ENCODE results near the gene CLTCL1. TPM values are rescaled to one million over a fixed set of nuclear protein-coding genes. Genes with fewer than 3 reads are reported as not detected.

Gene CLTCL1
- total and polyA plus RNA-seq, 2 experiments from 2014 or later = 6.6 to 15.1 TPM

DNA sequence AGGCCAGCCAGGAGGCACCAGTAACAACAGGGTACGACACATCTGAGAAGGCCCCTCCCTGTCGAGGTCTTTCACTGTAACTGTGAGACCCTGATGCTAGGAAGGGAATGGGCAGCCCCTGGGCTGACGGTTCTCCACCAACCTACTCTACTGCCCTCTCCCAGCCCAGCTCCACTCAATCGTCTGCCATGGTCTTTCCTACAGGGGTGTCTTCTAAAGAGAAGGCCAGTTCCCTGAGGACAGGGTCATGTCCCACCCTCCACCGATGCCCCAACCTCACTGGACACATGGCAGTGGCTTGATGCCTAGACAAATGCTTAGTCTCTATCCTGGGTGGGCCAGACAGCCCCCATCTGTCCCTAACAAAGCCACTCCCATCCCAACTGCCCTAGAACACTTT, 67.0 kb downstream of the CLTCL1 start (continued):
- TF ChIP-seq, protein P1, sequence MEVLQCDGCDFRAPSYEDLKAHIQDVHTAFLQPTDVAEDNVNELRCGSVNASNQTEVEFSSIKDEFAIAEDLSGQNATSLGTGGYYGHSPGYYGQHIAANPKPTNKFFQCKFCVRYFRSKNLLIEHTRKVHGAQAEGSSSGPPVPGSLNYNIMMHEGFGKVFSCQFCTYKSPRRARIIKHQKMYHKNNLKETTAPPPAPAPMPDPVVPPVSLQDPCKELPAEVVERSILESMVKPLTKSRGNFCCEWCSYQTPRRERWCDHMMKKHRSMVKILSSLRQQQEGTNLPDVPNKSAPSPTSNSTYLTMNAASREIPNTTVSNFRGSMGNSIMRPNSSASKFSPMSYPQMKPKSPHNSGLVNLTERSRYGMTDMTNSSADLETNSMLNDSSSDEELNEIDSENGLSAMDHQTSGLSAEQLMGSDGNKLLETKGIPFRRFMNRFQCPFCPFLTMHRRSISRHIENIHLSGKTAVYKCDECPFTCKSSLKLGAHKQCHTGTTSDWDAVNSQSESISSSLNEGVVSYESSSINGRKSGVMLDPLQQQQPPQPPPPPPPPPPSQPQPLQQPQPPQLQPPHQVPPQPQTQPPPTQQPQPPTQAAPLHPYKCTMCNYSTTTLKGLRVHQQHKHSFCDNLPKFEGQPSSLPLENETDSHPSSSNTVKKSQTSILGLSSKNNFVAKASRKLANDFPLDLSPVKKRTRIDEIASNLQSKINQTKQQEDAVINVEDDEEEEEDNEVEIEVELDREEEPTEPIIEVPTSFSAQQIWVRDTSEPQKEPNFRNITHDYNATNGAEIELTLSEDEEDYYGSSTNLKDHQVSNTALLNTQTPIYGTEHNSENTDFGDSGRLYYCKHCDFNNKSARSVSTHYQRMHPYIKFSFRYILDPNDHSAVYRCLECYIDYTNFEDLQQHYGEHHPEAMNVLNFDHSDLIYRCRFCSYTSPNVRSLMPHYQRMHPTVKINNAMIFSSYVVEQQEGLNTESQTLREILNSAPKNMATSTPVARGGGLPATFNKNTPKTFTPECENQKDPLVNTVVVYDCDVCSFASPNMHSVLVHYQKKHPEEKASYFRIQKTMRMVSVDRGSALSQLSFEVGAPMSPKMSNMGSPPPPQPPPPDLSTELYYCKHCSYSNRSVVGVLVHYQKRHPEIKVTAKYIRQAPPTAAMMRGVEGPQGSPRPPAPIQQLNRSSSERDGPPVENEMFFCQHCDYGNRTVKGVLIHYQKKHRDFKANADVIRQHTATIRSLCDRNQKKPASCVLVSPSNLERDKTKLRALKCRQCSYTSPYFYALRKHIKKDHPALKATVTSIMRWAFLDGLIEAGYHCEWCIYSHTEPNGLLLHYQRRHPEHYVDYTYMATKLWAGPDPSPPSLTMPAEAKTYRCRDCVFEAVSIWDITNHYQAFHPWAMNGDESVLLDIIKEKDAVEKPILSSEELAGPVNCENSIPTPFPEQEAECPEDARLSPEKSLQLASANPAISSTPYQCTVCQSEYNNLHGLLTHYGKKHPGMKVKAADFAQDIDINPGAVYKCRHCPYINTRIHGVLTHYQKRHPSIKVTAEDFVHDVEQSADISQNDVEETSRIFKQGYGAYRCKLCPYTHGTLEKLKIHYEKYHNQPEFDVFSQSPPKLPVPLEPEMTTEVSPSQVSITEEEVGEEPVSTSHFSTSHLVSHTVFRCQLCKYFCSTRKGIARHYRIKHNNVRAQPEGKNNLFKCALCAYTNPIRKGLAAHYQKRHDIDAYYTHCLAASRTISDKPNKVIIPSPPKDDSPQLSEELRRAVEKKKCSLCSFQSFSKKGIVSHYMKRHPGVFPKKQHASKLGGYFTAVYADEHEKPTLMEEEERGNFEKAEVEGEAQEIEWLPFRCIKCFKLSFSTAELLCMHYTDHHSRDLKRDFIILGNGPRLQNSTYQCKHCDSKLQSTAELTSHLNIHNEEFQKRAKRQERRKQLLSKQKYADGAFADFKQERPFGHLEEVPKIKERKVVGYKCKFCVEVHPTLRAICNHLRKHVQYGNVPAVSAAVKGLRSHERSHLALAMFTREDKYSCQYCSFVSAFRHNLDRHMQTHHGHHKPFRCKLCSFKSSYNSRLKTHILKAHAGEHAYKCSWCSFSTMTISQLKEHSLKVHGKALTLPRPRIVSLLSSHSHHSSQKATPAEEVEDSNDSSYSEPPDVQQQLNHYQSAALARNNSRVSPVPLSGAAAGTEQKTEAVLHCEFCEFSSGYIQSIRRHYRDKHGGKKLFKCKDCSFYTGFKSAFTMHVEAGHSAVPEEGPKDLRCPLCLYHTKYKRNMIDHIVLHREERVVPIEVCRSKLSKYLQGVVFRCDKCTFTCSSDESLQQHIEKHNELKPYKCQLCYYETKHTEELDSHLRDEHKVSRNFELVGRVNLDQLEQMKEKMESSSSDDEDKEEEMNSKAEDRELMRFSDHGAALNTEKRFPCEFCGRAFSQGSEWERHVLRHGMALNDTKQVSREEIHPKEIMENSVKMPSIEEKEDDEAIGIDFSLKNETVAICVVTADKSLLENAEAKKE (CRISPR knock-in tag; IDR thresholded peaks at IDR 0.05) = no peak
- no peak for TF ChIP-seq JUNB (IDR thresholded peaks at IDR 0.05; ENCODE audit: unreplicated experiment)
- TF ChIP-seq ZNF114 (CRISPR knock-in tag; IDR thresholded peaks at IDR 0.05) = no peak
- TF ChIP-seq EZH2 (IDR thresholded peaks at IDR 0.05; ENCODE audit: low read depth, unreplicated experiment) = no peak

DNA sequence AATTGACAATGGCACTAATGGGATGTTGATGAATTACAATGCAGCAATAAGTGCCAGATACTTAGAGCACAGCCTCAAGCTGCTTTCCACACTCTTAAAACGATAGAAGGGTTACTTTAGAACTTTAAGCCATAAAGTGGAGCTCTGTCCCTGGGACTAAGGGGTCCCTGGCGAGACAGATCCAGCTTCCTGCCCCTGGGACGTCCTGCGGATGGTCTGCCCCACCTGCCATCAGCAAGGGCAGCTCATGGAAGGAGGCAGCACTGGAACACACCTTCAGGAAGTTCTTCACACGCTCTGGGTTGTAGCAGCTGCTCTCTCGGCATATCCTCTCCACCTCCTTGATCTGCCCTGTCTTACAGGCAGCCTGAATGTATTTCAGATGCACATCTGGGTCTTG, 67.9 kb downstream of the CLTCL1 start:
- Histone ChIP-seq H3K4me3 (no peak overlapping the region), H3K79me2 (replicated peaks; ENCODE audit: insufficient read depth) (no peaks in the 10 kb centered on the region), H3K36me3 (ENCODE audit: insufficient read depth) (no peaks in the 10 kb centered on the region; the same call in 1 of the 2 replicates), H3F3A (replicated peaks; ENCODE audit: low read depth) (no peaks in the 10 kb centered on the region), H3K4me1 (ENCODE audit: insufficient read depth) (no peaks in the 10 kb centered on the region), H3K27ac (ENCODE audit: low read depth) (no peak overlapping the region), H3K27me3 (ENCODE audit: insufficient read depth) (no peaks in the 10 kb centered on the region), H4K20me1 (replicated peaks; ENCODE audit: insufficient read depth) (0 out of 2 replicates have a peak, but pooled peaks cover 3% of the 10 kb centered on the region), H3K4me2 (no peak overlapping the region), H2AFZ (no peak overlapping the region), H3K9me2 (ENCODE audit: insufficient read depth) (0 out of 2 replicates have a peak, but pooled peaks cover 3% of the 10 kb centered on the region)
- peaks cover 4% of the 10 kb centered on the region for H3K27me3 Mint-ChIP-seq (ENCODE audit: insufficient read depth, low read depth, poor library complexity)
- ATAC-seq (no peak), DNase-seq (ENCODE audit: low spot score) (no peak)
- peaks cover 3% of the 10 kb centered on the region for H3K4me1 Mint-ChIP-seq
- H3K9me3 Mint-ChIP-seq = no peaks in the 10 kb centered on the region
- no peak overlapping the region for H3K4me3 Mint-ChIP-seq
- H3K36me3 Mint-ChIP-seq (ENCODE audit: low read depth) = peaks cover 32% of the 10 kb centered on the region
- H3K27ac Mint-ChIP-seq = no peak overlapping the region
- TF ChIP-seq, protein P1 (CRISPR knock-in tag; IDR thresholded peaks at IDR 0.05) = no peak
- TF ChIP-seq NANOG (IDR thresholded peaks at IDR 0.05; ENCODE audit: borderline replicate concordance) (no peak), EZH2phosphoT487 (IDR thresholded peaks at IDR 0.05; ENCODE audit: unreplicated experiment) (no peak), ZNF114 (CRISPR knock-in tag; IDR thresholded peaks at IDR 0.05) (no peak), EZH2 (IDR thresholded peaks at IDR 0.05; ENCODE audit: low read depth, unreplicated experiment) (no peak), STAT1 (IDR thresholded peaks at IDR 0.05; ENCODE audit: unreplicated experiment) (no peak), JUNB (IDR thresholded peaks at IDR 0.05; ENCODE audit: unreplicated experiment) (no peak), CREB1 (CRISPR knock-in tag; IDR thresholded peaks at IDR 0.05; ENCODE audit: low read depth) (no peak)

All from GM23338 (cell line).